Body of pancreas (tissue), 4 donors: ENCODE results near the gene CFAP52.

ENCODE experiments used
- POLR2A ChIP-seq, 3 donors: fragments of 450-650 bp; IDR thresholded peaks; one replicate each; pipeline ENCODE4 v1.6.1; 2016; ENCODE audit warnings: antibody characterized with exemption in 3 of 3, mild to moderate bottlenecking in 2 of 3
- TF ChIP-seq, protein P1 (sequence below), 7 experiments: fragments of 450-650 bp in 4 of 7; fragments of 200-600 bp in 3 of 7; sonication (generic) in 3 of 7; IDR thresholded peaks; one replicate each; pipeline ENCODE4 v1.5.1; 2016 to 2019; ENCODE audit warnings: antibody characterized with exemption in 7 of 7

DNA sequence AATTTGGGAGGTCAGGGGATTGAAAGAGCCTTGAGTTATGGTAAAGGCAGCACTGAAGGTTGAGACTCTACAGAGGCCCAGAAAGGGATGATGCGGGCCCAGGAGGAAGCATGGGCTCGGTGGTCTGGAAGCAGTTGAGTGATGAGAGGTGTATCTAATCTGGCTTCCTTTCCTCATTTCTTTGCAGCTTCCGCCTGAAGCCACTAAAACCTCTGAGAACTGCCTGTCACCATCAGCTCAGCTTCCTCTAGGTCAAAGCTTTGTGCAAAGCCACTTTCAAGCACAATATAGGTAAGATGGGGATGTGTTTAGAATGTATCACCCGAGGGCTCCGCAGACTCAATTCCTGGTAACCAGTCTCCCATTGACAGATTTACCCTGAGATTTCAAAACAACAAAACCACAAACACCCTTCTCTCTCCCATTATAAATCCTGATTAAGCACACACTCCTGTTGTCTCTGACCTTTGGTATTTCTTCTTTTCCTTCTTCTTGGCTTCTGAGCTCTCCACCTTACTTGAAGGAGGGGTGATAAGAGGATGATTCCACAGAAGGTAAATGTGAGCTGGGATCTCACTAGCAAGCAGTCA lies 90.1 kb downstream of the CFAP52 start:
- TF ChIP-seq, protein P1, sequence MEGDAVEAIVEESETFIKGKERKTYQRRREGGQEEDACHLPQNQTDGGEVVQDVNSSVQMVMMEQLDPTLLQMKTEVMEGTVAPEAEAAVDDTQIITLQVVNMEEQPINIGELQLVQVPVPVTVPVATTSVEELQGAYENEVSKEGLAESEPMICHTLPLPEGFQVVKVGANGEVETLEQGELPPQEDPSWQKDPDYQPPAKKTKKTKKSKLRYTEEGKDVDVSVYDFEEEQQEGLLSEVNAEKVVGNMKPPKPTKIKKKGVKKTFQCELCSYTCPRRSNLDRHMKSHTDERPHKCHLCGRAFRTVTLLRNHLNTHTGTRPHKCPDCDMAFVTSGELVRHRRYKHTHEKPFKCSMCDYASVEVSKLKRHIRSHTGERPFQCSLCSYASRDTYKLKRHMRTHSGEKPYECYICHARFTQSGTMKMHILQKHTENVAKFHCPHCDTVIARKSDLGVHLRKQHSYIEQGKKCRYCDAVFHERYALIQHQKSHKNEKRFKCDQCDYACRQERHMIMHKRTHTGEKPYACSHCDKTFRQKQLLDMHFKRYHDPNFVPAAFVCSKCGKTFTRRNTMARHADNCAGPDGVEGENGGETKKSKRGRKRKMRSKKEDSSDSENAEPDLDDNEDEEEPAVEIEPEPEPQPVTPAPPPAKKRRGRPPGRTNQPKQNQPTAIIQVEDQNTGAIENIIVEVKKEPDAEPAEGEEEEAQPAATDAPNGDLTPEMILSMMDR (IDR thresholded peaks at IDR 0.05) = no peak
- no peak for TF ChIP-seq POLR2A (IDR thresholded peaks at IDR 0.05)
